Body of pancreas (tissue), 4 donors: Measurements from ENCODE around the gene SLC45A3. TPM values are rescaled to one million over a fixed set of nuclear protein-coding genes. Genes with fewer than 3 reads are reported as not detected.

Experiments used
- ATAC-seq: fragments of 150-250 bp; one replicate; pipeline ENCODE4 v1.9.1; 2016
- DNase-seq, 4 donors: peaks; one replicate each; pipeline ENCODE4 v3.0.0-alpha.2; 2019
- H3K27ac ChIP-seq, 4 donors: fragments of 200-600 bp; sonication (generic); 1 replicate in 3 of 4; 2 replicates in 1 of 4; pipeline versions ENCODE4 v1.5.1 to v1.6.1; 2016 to 2019; ENCODE audit warnings: mild to moderate bottlenecking in 1 of 4, mixed read lengths in 1 of 4, moderate library complexity in 1 of 4
- H3K27me3 ChIP-seq, 2 donors: fragments of 200-600 bp; sonication (generic); one replicate each; pipeline ENCODE4 v1.6.0; 2016; ENCODE audit warnings: mild to moderate bottlenecking in 1 of 2
- H3K36me3 ChIP-seq, 2 donors: fragments of 200-600 bp; sonication (generic); replicated peaks in 1 of 2; 2 replicates each; pipeline ENCODE4 v1.5.1; 2016; ENCODE audit warnings: low read depth in 2 of 2; ENCODE audit not compliant: insufficient read depth in 1 of 2
- H3K4me1 ChIP-seq: fragments of 200-600 bp; sonication (generic); one replicate; pipeline ENCODE4 v1.6.0; 2016
- H3K4me3 ChIP-seq, 2 donors: fragments of 200-600 bp; sonication (generic); 1 replicate in 1 of 2; 2 replicates in 1 of 2; pipeline ENCODE4 v1.5.1; 2016 to 2019
- H3K9me3 ChIP-seq, 3 donors: fragments of 200-600 bp; sonication (generic); 1 replicate in 2 of 3; 2 replicates in 1 of 3; pipeline ENCODE4 v1.5.1; 2016
- CTCF ChIP-seq, 7 experiments: fragments of 450-650 bp in 4 of 7; fragments of 200-600 bp in 3 of 7; sonication (generic) in 3 of 7; IDR thresholded peaks; one replicate each; pipeline ENCODE4 v1.5.1; 2016 to 2019; ENCODE audit warnings: antibody characterized with exemption in 7 of 7
- POLR2A ChIP-seq, 3 donors: fragments of 450-650 bp; IDR thresholded peaks; one replicate each; pipeline ENCODE4 v1.6.1; 2016; ENCODE audit warnings: antibody characterized with exemption in 3 of 3, mild to moderate bottlenecking in 2 of 3
- WGBS, 2 donors: methylation state at CpG; one replicate each; pipeline ENCODE4 v1.1.5; 2017; 5-methylcytosine and 5-hydroxymethylcytosine counted together
- intact Hi-C: fragments of 100-400 bp; cut with DNase I; formaldehyde crosslinking; loops from one replicate; pipeline ENCODE4 v1.15.1; 2023
- total RNA-seq, 2 donors: library from RNA; depleted of rRNA; stranded (reverse); fragments of >200 nt; gene quantifications; one replicate each; pipeline ENCODE4 v1.1.0, GENCODE V29; 2016

The SLC45A3 gene
- total RNA-seq, 2 donors from 2014 or later: 1.3 to 1.6 TPM

DNA sequence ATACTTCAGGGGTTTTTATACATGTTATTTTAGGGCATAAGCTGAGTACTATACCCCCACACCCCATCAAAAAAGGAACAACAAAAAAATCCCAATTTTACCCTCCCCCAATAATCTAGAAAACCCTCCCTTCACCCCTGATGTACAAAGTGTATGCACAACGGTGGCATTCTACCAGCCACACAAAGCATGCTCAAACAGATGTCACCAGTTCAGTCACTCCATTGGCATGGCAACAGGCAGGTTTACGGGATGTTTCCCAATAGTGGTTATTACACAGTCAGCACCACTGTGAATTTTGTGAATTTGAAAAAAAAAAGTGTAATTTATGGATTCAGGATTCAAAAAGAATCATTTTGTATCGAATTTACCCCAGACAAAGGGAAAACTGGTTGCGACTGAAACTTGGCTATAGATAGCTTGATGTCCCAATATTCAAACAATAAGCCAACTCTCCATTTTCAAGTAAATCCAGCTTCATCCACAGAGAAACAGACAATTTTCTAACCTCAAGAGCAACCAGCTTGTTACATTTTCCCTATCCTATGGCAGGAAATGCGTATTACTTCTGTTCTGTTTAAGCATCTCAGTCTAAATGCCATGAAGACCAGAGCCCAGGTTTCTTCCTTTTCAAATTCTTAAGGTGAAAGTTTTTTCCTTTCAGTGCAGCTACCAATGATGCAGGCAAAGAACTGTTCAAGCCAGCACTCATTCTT, 34.0 kb upstream of the SLC45A3 start:
- intact Hi-C loops: loop anchor here (10.0 kb wide), 1 partner anchor 120 kb away; no protein-coding TSS in a partner anchor
- peaks cover 14 to 17% of the 10 kb centered on the region in 2 donors for H3K36me3 ChIP-seq
- peak in 2 of 4 donors; percentile 26 to 38 for DNase-seq
- H3K4me3 ChIP-seq: no peak overlapping the region
- H3K9me3 ChIP-seq: no peaks in the 10 kb centered on the region
- WGBS, 2 donors: 67 to 68% methylated on average over 5 of the region's 5 CpGs
- no peak for TF ChIP-seq POLR2A (IDR thresholded peaks at IDR 0.05)
- TF ChIP-seq CTCF (IDR thresholded peaks at IDR 0.05): no peak
- H3K27me3 ChIP-seq: no peaks in the 10 kb centered on the region
- ATAC-seq: no peak
- H3K4me1 ChIP-seq: peaks cover 7% of the 10 kb centered on the region
- no peak overlapping the region for H3K27ac ChIP-seq

GRCh38 chr1:205711105-205712048, 31.1 kb upstream of the SLC45A3 start:
- 33% methylated on average over 8 of the region's 8 CpGs for WGBS, 2 donors
- H3K36me3 ChIP-seq: peaks cover 4 to 6% of the 10 kb centered on the region in 2 donors
- no peaks in the 10 kb centered on the region for H3K27me3 ChIP-seq
- no peak for TF ChIP-seq POLR2A (IDR thresholded peaks at IDR 0.05)
- TF ChIP-seq CTCF (IDR thresholded peaks at IDR 0.05): peak in 6 of 7 experiments; percentile 69 to 90 (median 85)
- DNase-seq: peak; percentile 67 to 84 (median 72)
- no peak overlapping the region for H3K4me3 ChIP-seq
- H3K9me3 ChIP-seq: no peaks in the 10 kb centered on the region
- intact Hi-C loops: loop anchor here (10.0 kb wide), 1 partner anchor 117 kb away; no protein-coding TSS in a partner anchor
- H3K4me1 ChIP-seq: peaks cover 2% of the 10 kb centered on the region
- ATAC-seq: peak; percentile 84
- H3K27ac ChIP-seq: no peak overlapping the region

GRCh38 chr1:205710201-205711062, 30.1 kb upstream of the SLC45A3 start:
- Histone ChIP-seq H3K36me3 (peaks cover under 1 to 6% of the 10 kb centered on the region in 2 donors), H3K4me1 (no peaks in the 10 kb centered on the region), H3K9me3 (no peaks in the 10 kb centered on the region), H3K27me3 (no peaks in the 10 kb centered on the region), H3K4me3 (no peak overlapping the region), H3K27ac (no peak overlapping the region)
- no peak for ATAC-seq
- WGBS, 2 donors: 50% methylated on average over 1 of the region's 1 CpG
- DNase-seq: no peak
- no peak for TF ChIP-seq CTCF (IDR thresholded peaks at IDR 0.05)
- intact Hi-C loops: loop anchor here (10.0 kb wide), 1 partner anchor 116 kb away; no protein-coding TSS in a partner anchor

GRCh38 chr1:205709640-205710039, 29.3 kb upstream of the SLC45A3 start:
- WGBS, 2 donors: 67 to 72% methylated on average over 2 of the region's 2 CpGs
- TF ChIP-seq CTCF (IDR thresholded peaks at IDR 0.05) (no peak), POLR2A (IDR thresholded peaks at IDR 0.05) (no peak)
- Histone ChIP-seq H3K4me1 (no peaks in the 10 kb centered on the region), H3K9me3 (no peaks in the 10 kb centered on the region), H3K27ac (no peak overlapping the region), H3K36me3 (peaks cover 0 to 6% of the 10 kb centered on the region in 2 donors), H3K27me3 (no peaks in the 10 kb centered on the region), H3K4me3 (no peak overlapping the region)
- DNase-seq (no peak), ATAC-seq (no peak)
- intact Hi-C loops: loop anchor here (10.0 kb wide), 1 partner anchor 115 kb away; no protein-coding TSS in a partner anchor
